GM19452 (cell line): ENCODE data around the gene TRIP11.

Source experiments
- ATAC-seq: cut with Tn5 transposase; IDR thresholded peaks from one replicate; pipeline ENCODE4 v1.9.1; 2021; ENCODE audit not compliant: unreplicated experiment

Gene TRIP11

GRCh38 chr14:91956616-91957015 lies 83.2 kb downstream of the TRIP11 start:
- ATAC-seq: no peak

GRCh38 chr14:91955168-91955567 lies 84.7 kb downstream of the TRIP11 start:
- no peak for ATAC-seq

GRCh38 chr14:91953170-91953985 lies 86.5 kb downstream of the TRIP11 start:
- no peak for ATAC-seq

- ATAC-seq: no peak
Observed at GRCh38 chr14:91947475-91948184, 92.2 kb downstream of the TRIP11 start, which contains the start of gene FBLN5. TSS of gene FBLN5 (minus strand) at chr14:91947694. CDS start at chr14:91947229, 465 bp downstream.

- no peak for ATAC-seq
Observed at GRCh38 chr14:91946622-91947474, 93.0 kb downstream of the TRIP11 start.

- no peak for ATAC-seq
Observed at GRCh38 chr14:91945751-91946621, 93.9 kb downstream of the TRIP11 start.

GRCh38 chr14:91942946-91943345 lies 96.9 kb downstream of the TRIP11 start:
- no peak for ATAC-seq

GRCh38 chr14:91942128-91942527 lies 97.7 kb downstream of the TRIP11 start:
- no peak for ATAC-seq

GRCh38 chr14:91940209-91940608 lies 99.7 kb downstream of the TRIP11 start:
- ATAC-seq: no peak

- ATAC-seq: no peak
Observed at GRCh38 chr14:91935586-91935985, 104.3 kb downstream of the TRIP11 start.

- no peak for ATAC-seq
Observed at GRCh38 chr14:91934554-91935285, 105.1 kb downstream of the TRIP11 start.

- no peak for ATAC-seq
Observed at GRCh38 chr14:91931478-91932088, 108.3 kb downstream of the TRIP11 start.

- ATAC-seq: no peak
Observed at GRCh38 chr14:91929700-91930099, 110.2 kb downstream of the TRIP11 start.

- ATAC-seq: no peak
Observed at GRCh38 chr14:91927800-91928199, 112.1 kb downstream of the TRIP11 start.

GRCh38 chr14:91927191-91927590 lies 112.7 kb downstream of the TRIP11 start:
- no peak for ATAC-seq

- no peak for ATAC-seq
Observed at GRCh38 chr14:91926131-91926890, 113.5 kb downstream of the TRIP11 start.

GRCh38 chr14:91925727-91926121 lies 114.1 kb downstream of the TRIP11 start:
- no peak for ATAC-seq

- ATAC-seq: no peak
Observed at GRCh38 chr14:91925001-91925726, 114.7 kb downstream of the TRIP11 start.
